Measurements from ENCODE around the gene MEGF11. TPM values are rescaled to one million over a fixed set of nuclear protein-coding genes. Genes with fewer than 3 reads are reported as not detected.

Gene MEGF11
- total and polyA plus RNA-seq, 7 donors: 0.04 to 0.05 TPM; not detected in 5

DNA sequence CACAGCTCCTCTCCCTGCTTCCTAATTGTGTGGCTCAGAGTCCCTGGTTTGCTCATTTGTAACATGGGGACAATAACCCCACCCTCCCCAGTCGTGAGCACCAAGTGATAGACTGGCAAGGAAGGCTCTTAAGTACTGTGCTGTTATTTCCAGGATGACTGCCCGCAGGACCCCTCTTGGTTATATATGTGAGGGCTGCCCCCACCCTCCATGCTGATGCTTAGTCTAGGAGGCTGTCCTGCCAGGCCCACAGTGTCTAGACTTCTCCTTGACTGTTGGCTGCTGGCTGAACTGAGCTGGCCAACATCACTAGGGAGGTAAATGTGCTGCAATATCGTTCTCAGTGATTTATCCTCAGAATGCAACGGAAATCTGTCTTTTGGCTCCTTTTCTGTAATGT, 339.2 kb downstream of the MEGF11 start:
- ATAC-seq (no peak), DNase-seq (no peak)
- intact Hi-C loops (cut with DNase I): loop anchor here (10.0 kb wide), 2 partner anchors 360 to 370 kb away; no protein-coding TSS in a partner anchor
- Histone ChIP-seq H3K36me3 (ENCODE audit: insufficient read depth in 1 of 2, low read depth in 1 of 2) (peaks cover 0 to 16% of the 10 kb centered on the region in 2 donors), H3K4me3 (no peak overlapping the region), H3K9me3 (no peaks in the 10 kb centered on the region), H3K27ac (no peak overlapping the region), H3K27me3 (ENCODE audit: insufficient read depth in 3 of 3, low read length in 2 of 3) (no peaks in the 10 kb centered on the region), H3K4me1 (no peaks in the 10 kb centered on the region)
- TF ChIP-seq, protein P1, sequence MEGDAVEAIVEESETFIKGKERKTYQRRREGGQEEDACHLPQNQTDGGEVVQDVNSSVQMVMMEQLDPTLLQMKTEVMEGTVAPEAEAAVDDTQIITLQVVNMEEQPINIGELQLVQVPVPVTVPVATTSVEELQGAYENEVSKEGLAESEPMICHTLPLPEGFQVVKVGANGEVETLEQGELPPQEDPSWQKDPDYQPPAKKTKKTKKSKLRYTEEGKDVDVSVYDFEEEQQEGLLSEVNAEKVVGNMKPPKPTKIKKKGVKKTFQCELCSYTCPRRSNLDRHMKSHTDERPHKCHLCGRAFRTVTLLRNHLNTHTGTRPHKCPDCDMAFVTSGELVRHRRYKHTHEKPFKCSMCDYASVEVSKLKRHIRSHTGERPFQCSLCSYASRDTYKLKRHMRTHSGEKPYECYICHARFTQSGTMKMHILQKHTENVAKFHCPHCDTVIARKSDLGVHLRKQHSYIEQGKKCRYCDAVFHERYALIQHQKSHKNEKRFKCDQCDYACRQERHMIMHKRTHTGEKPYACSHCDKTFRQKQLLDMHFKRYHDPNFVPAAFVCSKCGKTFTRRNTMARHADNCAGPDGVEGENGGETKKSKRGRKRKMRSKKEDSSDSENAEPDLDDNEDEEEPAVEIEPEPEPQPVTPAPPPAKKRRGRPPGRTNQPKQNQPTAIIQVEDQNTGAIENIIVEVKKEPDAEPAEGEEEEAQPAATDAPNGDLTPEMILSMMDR (IDR thresholded peaks at IDR 0.05): no peak
- WGBS, 3 donors: 50 to 80% (median 64%) methylated on average over 4 of the region's 4 CpGs

GRCh38 chr15:65913631-65914199, 339.8 kb downstream of the MEGF11 start:
- Histone ChIP-seq H3K27me3 (ENCODE audit: insufficient read depth in 3 of 3, low read length in 2 of 3) (no peaks in the 10 kb centered on the region), H3K27ac (no peak overlapping the region), H3K4me3 (no peak overlapping the region), H3K9me3 (no peaks in the 10 kb centered on the region), H3K36me3 (ENCODE audit: insufficient read depth in 1 of 2, low read depth in 1 of 2) (peaks cover 0 to 20% of the 10 kb centered on the region in 2 donors), H3K4me1 (no peaks in the 10 kb centered on the region)
- 88 to 93% (median 91%) methylated on average over 10 to 13 of the region's 13 CpGs for WGBS, 3 donors
- DNase-seq (no peak), ATAC-seq (no peak)
- TF ChIP-seq, protein P1 (IDR thresholded peaks at IDR 0.05): no peak
- intact Hi-C loops (cut with DNase I): loop anchor here (10.0 kb wide), 2 partner anchors 361 to 371 kb away; no protein-coding TSS in a partner anchor

DNA sequence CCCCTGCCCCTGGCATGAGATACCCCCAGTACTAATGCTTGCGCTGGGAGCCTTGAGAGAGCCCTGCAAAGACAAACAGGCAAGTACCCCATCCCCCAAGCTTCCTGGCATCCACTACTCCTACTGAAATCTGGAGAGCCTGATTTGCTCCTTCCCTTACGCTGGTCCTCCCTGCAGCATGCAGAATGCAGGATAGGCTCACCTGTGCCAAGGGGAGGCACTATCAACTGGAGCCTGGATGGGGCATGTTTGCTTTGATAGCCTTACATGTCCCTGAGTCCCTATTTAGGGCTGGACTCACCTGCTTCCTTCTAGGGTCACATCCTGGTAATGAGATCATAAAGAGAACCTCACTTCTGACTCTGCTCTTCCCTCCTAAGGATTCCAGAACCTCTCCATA, 341.3 kb downstream of the MEGF11 start:
- ATAC-seq: no peak
- no peaks in the 10 kb centered on the region for H3K27me3 ChIP-seq (ENCODE audit: insufficient read depth in 3 of 3, low read length in 2 of 3)
- H3K9me3 ChIP-seq: no peaks in the 10 kb centered on the region
- DNase-seq: no peak
- 97 to 100% (median 99%) methylated on average over 2 of the region's 2 CpGs for WGBS, 3 donors
- TF ChIP-seq, protein P1 (IDR thresholded peaks at IDR 0.05): no peak
- H3K4me3 ChIP-seq: no peak overlapping the region
- no peaks in the 10 kb centered on the region for H3K4me1 ChIP-seq
- H3K36me3 ChIP-seq (ENCODE audit: insufficient read depth in 1 of 2, low read depth in 1 of 2): peaks cover 0 to 31% of the 10 kb centered on the region in 2 donors
- intact Hi-C loops (cut with DNase I): loop anchor here (10.0 kb wide), 2 partner anchors 363 to 373 kb away; no protein-coding TSS in a partner anchor
- no peak overlapping the region for H3K27ac ChIP-seq

DNA sequence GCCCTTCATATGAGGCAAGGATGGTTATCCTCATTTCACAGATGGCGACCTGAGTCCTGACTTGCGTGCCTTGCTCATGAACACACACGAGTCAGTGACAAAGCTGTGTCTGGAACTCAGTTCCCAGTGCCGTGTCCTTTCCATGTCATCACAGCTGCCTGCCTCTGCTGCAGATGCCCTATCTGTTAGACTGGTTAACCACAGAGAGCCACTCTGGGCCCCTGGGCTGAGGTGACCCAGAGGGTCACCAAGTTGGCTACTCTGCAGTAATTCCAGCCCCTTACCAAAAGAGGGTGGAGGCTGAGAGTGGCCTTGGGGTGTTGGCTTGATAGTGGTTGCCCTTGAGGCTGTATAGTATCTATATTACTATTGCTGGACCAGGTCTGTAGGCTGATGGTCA, 343.2 kb downstream of the MEGF11 start:
- Histone ChIP-seq H3K4me1 (no peaks in the 10 kb centered on the region), H3K4me3 (no peak overlapping the region), H3K27me3 (ENCODE audit: insufficient read depth in 3 of 3, low read length in 2 of 3) (no peaks in the 10 kb centered on the region), H3K27ac (no peak overlapping the region), H3K9me3 (no peaks in the 10 kb centered on the region), H3K36me3 (ENCODE audit: insufficient read depth in 1 of 2, low read depth in 1 of 2) (peaks cover 0 to 45% of the 10 kb centered on the region in 2 donors)
- TF ChIP-seq, protein P1 (IDR thresholded peaks at IDR 0.05): no peak
- intact Hi-C loops (cut with DNase I): loop anchor here (10.0 kb wide), 2 partner anchors 364 to 374 kb away; no protein-coding TSS in a partner anchor
- no peak for ATAC-seq
- 89 to 96% (median 95%) methylated on average over 4 of the region's 4 CpGs for WGBS, 3 donors
- DNase-seq: no peak
